Activated CD4-positive, alpha-beta memory T cell treated with anti-CD3 and anti-CD28 coated beads for 36 hours (primary cell): ENCODE data around the gene NDUFAF4. TPM values are rescaled to one million over a fixed set of nuclear protein-coding genes. Genes with fewer than 3 reads are reported as not detected.

Experiments used
- CTCF ChIA-PET: fragments of 350-600 bp; sonication (Branson Sonifier 250); formaldehyde crosslinking; loops from one replicate; lab custom pipeline; 2021; ENCODE audit warnings: antibody characterized with exemption, inconsistent platforms; lab: Charles Lee
- POLR2A ChIA-PET: fragments of 350-600 bp; sonication (Branson Sonifier 250); formaldehyde crosslinking; loops from one replicate; lab custom pipeline; 2021; ENCODE audit warnings: antibody characterized with exemption; lab: Charles Lee
- DNase-seq: peaks from one replicate; pipeline ENCODE4 v3.0.0-alpha.2; 2020
- H3K27ac Mint-ChIP-seq: one replicate; pipeline ENCODE4 v1.8.0; 2021; ENCODE audit warnings: mixed read lengths
- H3K27me3 Mint-ChIP-seq: one replicate; pipeline ENCODE4 v1.8.0; 2021; ENCODE audit warnings: mixed read lengths
- H3K36me3 Mint-ChIP-seq: one replicate; pipeline ENCODE4 v1.8.0; 2021; ENCODE audit warnings: mixed read lengths
- H3K4me1 Mint-ChIP-seq: one replicate; pipeline ENCODE4 v1.8.0; 2021; ENCODE audit warnings: low read depth, mixed read lengths
- H3K4me3 Mint-ChIP-seq: one replicate; pipeline ENCODE4 v1.8.0; 2021; ENCODE audit warnings: mild to moderate bottlenecking, mixed read lengths
- H3K9me3 Mint-ChIP-seq: one replicate; pipeline ENCODE4 v1.8.0; 2021; ENCODE audit warnings: mixed read lengths
- intact Hi-C: fragments of 100-400 bp; cut with micrococcal nuclease; formaldehyde crosslinking; loops from one replicate; pipeline ENCODE4 v1.15.1; 2023
- total RNA-seq, 2 experiments: library from RNA; stranded (reverse); gene quantifications; one replicate each; pipeline ENCODE4 v1.2.3, GENCODE V29; 2021

The NDUFAF4 gene
- total RNA-seq, 2 experiments from 2014 or later = 56.3 to 59.9 TPM

- H3K9me3 Mint-ChIP-seq = no peaks in the 10 kb centered on the region
- no peak overlapping the region for H3K27ac Mint-ChIP-seq
- ChIA-PET CTCF (no interaction called here), POLR2A (no interaction called here)
- no peaks in the 10 kb centered on the region for H3K4me1 Mint-ChIP-seq
- H3K36me3 Mint-ChIP-seq = no peaks in the 10 kb centered on the region
- H3K27me3 Mint-ChIP-seq = peaks cover 25% of the 10 kb centered on the region
- intact Hi-C loops = no loop called here
- no peak for DNase-seq
- no peak overlapping the region for H3K4me3 Mint-ChIP-seq
Measured at GRCh38 chr6:96862560-96862959, 35.1 kb downstream of the NDUFAF4 start.

- Mint-ChIP-seq H3K9me3 (no peaks in the 10 kb centered on the region), H3K4me1 (no peaks in the 10 kb centered on the region), H3K4me3 (no peak overlapping the region), H3K36me3 (no peaks in the 10 kb centered on the region), H3K27me3 (peaks cover 25% of the 10 kb centered on the region), H3K27ac (no peak overlapping the region)
- ChIA-PET CTCF (no interaction called here), POLR2A (no interaction called here)
- intact Hi-C loops = no loop called here
- DNase-seq = no peak
Measured at GRCh38 chr6:96861588-96861987, 36.1 kb downstream of the NDUFAF4 start.

- intact Hi-C loops = no loop called here
- ChIA-PET CTCF (interaction anchor here (0.6 kb wide), 1 partner anchor 1420 kb away, joined by 3 read pairs; no protein-coding TSS in a partner anchor), POLR2A (no interaction called here)
- no peak for DNase-seq
- Mint-ChIP-seq H3K9me3 (no peaks in the 10 kb centered on the region), H3K36me3 (no peaks in the 10 kb centered on the region), H3K27ac (no peak overlapping the region), H3K27me3 (peaks cover 17% of the 10 kb centered on the region), H3K4me1 (no peaks in the 10 kb centered on the region), H3K4me3 (no peak overlapping the region)
Measured at GRCh38 chr6:96856856-96857255, 40.8 kb downstream of the NDUFAF4 start.

- Mint-ChIP-seq H3K9me3 (no peaks in the 10 kb centered on the region), H3K27ac (no peak overlapping the region), H3K27me3 (peaks cover 2% of the 10 kb centered on the region), H3K36me3 (no peaks in the 10 kb centered on the region), H3K4me3 (no peak overlapping the region), H3K4me1 (no peaks in the 10 kb centered on the region)
- ChIA-PET POLR2A (no interaction called here), CTCF (no interaction called here)
- DNase-seq = no peak
- intact Hi-C loops = no loop called here
Measured at GRCh38 chr6:96853083-96853482, 44.6 kb downstream of the NDUFAF4 start.

GRCh38 chr6:96852605-96853004 is 45.1 kb downstream of the NDUFAF4 start:
- Mint-ChIP-seq H3K36me3 (no peaks in the 10 kb centered on the region), H3K27me3 (peaks cover 2% of the 10 kb centered on the region), H3K4me3 (no peak overlapping the region), H3K9me3 (no peaks in the 10 kb centered on the region), H3K4me1 (no peaks in the 10 kb centered on the region), H3K27ac (no peak overlapping the region)
- DNase-seq = no peak
- POLR2A ChIA-PET = no interaction called here
- CTCF ChIA-PET = no interaction called here
- intact Hi-C loops = no loop called here

DNA sequence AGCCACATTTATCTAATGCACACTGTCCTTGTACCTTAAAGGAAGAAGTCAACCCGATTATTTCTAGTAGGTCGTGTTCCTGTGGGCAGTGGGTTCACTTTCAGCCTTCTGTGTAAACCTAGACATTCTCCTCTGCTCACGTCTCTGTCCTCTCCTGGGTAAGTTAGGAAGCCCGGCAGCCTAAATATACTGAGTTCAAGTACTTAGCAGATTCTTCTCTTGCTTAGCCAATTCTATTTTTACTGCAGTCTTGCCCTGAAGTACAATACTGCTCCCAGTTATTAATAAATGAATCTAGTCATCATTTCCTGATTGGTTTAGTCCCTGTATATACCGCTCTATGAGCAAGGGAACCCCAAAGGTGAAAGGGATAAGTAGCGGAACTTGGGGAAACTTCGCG is 45.8 kb downstream of the NDUFAF4 start:
- CTCF ChIA-PET = no interaction called here
- intact Hi-C loops = no loop called here
- H3K27ac Mint-ChIP-seq = no peak overlapping the region
- peaks cover 4% of the 10 kb centered on the region for H3K27me3 Mint-ChIP-seq
- POLR2A ChIA-PET = no interaction called here
- no peaks in the 10 kb centered on the region for H3K36me3 Mint-ChIP-seq
- peaks cover 3% of the 10 kb centered on the region for H3K9me3 Mint-ChIP-seq
- H3K4me3 Mint-ChIP-seq = no peak overlapping the region
- H3K4me1 Mint-ChIP-seq = no peaks in the 10 kb centered on the region
- no peak for DNase-seq

DNA sequence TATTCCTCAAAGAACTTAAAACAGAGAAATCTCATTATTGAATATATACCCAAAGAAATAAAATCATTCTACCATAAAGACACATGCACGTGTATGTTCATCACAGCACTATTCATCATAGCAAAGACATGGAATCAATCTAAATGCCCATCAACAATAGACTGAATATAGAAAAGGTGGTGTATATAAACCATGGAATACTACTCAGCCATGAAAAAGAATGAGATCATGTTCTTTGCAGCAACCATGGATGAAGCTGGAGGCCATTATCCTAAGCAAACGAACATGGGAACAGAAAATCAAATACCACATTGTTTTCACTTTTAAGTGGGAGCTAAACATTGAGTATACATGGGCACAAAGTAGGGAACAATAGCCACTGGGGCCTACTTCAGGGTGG is 48.1 kb downstream of the NDUFAF4 start:
- ChIA-PET CTCF (no interaction called here), POLR2A (no interaction called here)
- H3K27me3 Mint-ChIP-seq = peaks cover 14% of the 10 kb centered on the region
- DNase-seq = no peak
- H3K27ac Mint-ChIP-seq = no peak overlapping the region
- intact Hi-C loops = no loop called here
- H3K9me3 Mint-ChIP-seq = peaks cover 16% of the 10 kb centered on the region
- H3K4me1 Mint-ChIP-seq = no peaks in the 10 kb centered on the region
- no peak overlapping the region for H3K4me3 Mint-ChIP-seq
- peaks cover 2% of the 10 kb centered on the region for H3K36me3 Mint-ChIP-seq

DNA sequence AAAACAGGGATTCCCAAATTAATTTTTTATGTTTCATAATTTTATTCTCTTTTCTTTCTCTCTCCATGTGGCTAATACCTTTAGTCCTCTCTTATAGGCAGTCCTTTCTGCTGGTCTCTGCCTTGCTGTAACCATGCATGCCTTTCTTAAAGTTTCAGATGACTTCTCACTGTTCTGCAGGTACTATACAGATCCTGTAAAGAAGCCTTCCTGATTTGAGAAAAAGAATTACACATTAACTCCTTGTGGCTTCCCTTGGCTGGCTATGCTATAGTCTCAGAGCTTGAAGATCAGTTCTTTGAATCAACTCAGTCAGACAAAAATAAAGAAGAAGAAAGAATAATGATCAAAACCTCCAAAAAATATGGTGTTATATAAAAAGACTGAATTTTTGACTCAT is 53.2 kb downstream of the NDUFAF4 start:
- CTCF ChIA-PET = no interaction called here
- DNase-seq = no peak
- intact Hi-C loops = no loop called here
- H3K4me1 Mint-ChIP-seq = no peaks in the 10 kb centered on the region
- H3K27ac Mint-ChIP-seq = no peak overlapping the region
- peaks cover 17% of the 10 kb centered on the region for H3K27me3 Mint-ChIP-seq
- peaks cover 17% of the 10 kb centered on the region for H3K9me3 Mint-ChIP-seq
- H3K36me3 Mint-ChIP-seq = peaks cover 2% of the 10 kb centered on the region
- POLR2A ChIA-PET = no interaction called here
- no peak overlapping the region for H3K4me3 Mint-ChIP-seq

DNA sequence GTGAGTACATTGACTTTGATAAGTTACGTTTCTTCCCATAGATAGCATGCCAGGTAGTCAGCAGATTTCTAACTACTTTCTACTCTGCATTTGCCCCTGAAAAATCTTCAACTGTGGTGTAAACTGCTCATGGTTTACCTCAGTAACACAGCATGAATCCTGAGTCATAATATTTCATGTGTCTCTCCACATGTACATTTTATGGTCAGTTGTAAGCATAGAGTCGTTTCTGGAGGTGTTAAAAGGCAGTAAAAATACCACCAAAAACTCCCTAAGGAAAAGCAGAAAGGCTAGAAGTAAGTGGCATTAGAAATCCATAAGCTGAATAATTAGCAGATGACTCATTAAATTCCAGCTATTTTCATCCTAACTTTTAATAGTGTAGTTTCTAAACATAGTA is 56.3 kb downstream of the NDUFAF4 start:
- peaks cover 8% of the 10 kb centered on the region for H3K9me3 Mint-ChIP-seq
- no peak overlapping the region for H3K4me3 Mint-ChIP-seq
- H3K27ac Mint-ChIP-seq = no peak overlapping the region
- peaks cover 4% of the 10 kb centered on the region for H3K36me3 Mint-ChIP-seq
- no peak for DNase-seq
- ChIA-PET CTCF (no interaction called here), POLR2A (no interaction called here)
- intact Hi-C loops = no loop called here
- peaks cover 20% of the 10 kb centered on the region for H3K27me3 Mint-ChIP-seq
- H3K4me1 Mint-ChIP-seq = peaks cover 10% of the 10 kb centered on the region

Other genes starting within 250 kb of the NDUFAF4 start
- gene GPR63, start 60.4 kb downstream of the NDUFAF4 start, total RNA-seq = 1 to 10 TPM; 1.5 to 1.7 TPM
- under 1 TPM; 0.83 to 0.92 TPM for gene KLHL32, start 26.8 kb upstream of the NDUFAF4 start, total RNA-seq